Astrocyte of the cerebellum (primary cell): Measurements from ENCODE around the gene CD55.

ENCODE experiments used
- DNase-seq: peaks from one replicate; pipeline ENCODE4 v3.0.0-alpha.2; 2011; ENCODE audit warnings: low read depth
- H3K4me3 ChIP-seq: 2 replicates; pipeline ENCODE4 v1.5.1; 2011; ENCODE audit warnings: mild to moderate bottlenecking, low read depth, low read length, moderate library complexity
- in situ Hi-C: cut with HindIII; loops from 2 replicates; pipeline ENCODE4 v1.10.0; 2017; ENCODE audit warnings: low sequenced_read_pairs
- TF ChIP-seq, protein P1 (sequence below): IDR thresholded peaks from 2 replicates; pipeline ENCODE4 v1.5.1; 2012; ENCODE audit warnings: low read length, low read depth, moderate library complexity, mild to moderate bottlenecking; ENCODE audit errors: missing control alignments

The CD55 gene

DNA sequence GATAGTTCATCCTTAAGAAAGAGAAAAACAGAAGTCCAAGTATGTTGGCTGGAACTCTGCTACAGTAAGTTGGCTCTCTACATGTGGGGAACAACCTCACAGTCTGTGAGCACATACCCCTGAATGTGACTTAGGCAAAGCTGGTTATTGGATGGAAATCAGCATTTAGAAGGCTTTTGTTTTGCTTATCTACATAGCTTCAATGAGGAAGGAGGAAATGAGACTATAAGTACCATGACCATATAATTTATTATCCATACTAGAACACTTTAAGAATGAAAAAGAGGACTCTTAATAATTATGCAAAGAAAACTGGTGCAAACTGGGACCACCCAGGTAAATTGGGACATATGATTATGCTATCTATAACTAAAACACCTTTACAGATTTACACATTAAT is 31.7 kb upstream of the CD55 start:
- TF ChIP-seq, protein P1, sequence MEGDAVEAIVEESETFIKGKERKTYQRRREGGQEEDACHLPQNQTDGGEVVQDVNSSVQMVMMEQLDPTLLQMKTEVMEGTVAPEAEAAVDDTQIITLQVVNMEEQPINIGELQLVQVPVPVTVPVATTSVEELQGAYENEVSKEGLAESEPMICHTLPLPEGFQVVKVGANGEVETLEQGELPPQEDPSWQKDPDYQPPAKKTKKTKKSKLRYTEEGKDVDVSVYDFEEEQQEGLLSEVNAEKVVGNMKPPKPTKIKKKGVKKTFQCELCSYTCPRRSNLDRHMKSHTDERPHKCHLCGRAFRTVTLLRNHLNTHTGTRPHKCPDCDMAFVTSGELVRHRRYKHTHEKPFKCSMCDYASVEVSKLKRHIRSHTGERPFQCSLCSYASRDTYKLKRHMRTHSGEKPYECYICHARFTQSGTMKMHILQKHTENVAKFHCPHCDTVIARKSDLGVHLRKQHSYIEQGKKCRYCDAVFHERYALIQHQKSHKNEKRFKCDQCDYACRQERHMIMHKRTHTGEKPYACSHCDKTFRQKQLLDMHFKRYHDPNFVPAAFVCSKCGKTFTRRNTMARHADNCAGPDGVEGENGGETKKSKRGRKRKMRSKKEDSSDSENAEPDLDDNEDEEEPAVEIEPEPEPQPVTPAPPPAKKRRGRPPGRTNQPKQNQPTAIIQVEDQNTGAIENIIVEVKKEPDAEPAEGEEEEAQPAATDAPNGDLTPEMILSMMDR, result no peak
- in situ Hi-C loops, result no loop called here
- H3K4me3 ChIP-seq, result no peak overlapping the region
- no peak for DNase-seq

GRCh38 chr1:207291723-207292122 is 29.8 kb upstream of the CD55 start:
- TF ChIP-seq, protein P1, result no peak
- H3K4me3 ChIP-seq, result no peak overlapping the region
- in situ Hi-C loops, result no loop called here
- DNase-seq, result no peak

DNA sequence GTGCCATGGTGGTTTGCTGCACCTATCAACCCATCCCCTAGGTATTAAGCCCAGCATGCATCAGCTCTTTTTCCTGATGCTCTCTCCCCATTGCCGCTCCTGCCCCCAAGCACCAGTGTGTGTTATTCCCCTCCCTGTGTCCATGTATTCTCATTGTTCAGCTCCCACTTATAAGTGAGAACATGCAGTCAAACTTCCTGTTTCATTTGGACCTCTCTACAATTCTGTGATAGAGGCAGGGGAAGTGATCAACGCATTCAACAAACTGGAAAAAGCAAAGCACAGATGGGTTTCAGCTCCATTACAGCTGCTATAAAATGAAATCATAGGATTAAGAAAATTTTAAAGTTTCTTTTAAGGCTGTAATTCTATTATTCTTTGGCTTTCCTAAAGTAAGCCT is 23.3 kb upstream of the CD55 start:
- no peak for DNase-seq
- TF ChIP-seq, protein P1, result no peak
- H3K4me3 ChIP-seq, result no peak overlapping the region
- in situ Hi-C loops, result no loop called here

DNA sequence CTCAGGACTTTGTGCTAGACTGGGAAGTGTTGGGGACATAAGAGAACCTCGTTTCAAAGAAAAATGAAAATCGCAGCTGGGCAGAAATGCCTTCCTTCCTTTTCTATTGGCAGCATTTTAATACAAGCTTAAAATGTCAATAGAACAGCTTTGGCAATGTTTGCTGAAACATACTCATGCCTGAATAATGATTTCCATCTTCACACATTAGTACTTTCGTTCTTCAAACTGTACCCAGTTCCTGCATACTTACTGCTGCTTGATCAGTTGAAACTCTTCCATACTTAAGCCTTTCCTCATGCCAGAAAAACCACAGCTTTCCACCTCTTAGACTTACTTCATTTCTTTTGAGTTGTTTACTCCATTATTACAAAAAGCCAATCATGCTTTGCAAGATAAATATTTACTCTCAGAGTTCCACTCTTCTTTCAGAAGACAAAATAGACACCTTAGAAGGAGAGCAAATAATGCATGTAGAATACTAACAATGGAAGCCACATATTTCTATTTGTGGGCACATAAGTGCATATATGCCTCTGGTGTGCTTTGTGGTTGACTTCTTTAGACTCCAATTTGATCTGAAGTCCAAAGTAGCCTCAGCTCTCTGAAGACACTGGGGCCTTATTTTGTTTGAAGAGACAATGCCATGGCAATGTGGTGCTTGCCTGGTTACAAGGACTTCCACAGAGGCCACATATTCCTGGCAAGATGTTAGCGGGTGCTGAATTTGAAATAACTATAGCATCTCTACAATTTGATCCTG is 22.7 kb upstream of the CD55 start:
- H3K4me3 ChIP-seq, result no peak overlapping the region
- in situ Hi-C loops, result no loop called here
- DNase-seq, result peak; percentile 46

GRCh38 chr1:207300970-207301369 is 20.5 kb upstream of the CD55 start:
- no peak for DNase-seq
- no peak overlapping the region for H3K4me3 ChIP-seq
- in situ Hi-C loops, result no loop called here
- TF ChIP-seq, protein P1, result no peak

More for the DNA sequence above, 22.7 kb upstream of the CD55 start:
- TF ChIP-seq, protein P1, result no peak

DNA sequence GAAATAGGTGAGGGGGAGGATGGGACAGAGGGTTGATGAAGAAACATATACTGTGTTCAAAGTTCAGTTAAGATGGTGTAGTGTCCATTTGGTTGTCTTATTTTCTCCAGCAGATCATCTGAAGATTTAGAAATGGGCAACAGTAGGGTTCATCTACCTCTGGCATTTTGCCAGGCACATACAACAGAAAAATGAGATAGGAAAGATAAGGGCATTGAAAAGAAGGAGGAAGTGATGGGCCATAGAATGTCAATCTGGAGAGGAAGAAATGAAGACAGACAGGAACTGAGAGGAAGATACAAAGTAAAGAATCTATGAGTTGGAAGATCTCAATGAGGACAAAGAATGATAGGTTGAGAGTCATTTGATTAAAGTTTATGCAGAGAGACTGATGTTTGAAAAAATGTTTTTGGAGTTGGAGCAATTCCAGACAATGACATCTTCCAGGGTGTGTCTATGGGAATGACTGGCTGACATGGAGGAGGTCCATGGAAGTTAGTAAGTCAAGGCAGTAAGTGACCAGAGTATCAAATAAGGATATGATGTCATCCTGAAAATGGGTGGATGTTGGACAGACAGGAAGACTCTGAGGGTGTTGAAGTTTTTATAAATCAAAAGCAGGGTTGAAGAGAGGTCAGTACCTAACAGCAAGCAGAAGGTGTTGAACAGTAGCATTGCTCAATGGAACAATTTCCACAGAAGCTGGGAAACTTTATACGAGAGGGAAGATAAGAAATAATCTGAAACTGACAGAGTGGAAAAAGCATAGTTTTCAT is 18.7 kb upstream of the CD55 start:
- in situ Hi-C loops, result no loop called here
- DNase-seq, result no peak
- TF ChIP-seq, protein P1, result no peak
- H3K4me3 ChIP-seq, result no peak overlapping the region
